GM21737 (cell line): ENCODE data around the gene SYNM.
"Not testable (repeated sequence)": the region's sequence is repeated elsewhere in the genome, so short reads cannot be mapped to it uniquely, and the experiment has no call there.

Source experiments
- ATAC-seq: cut with Tn5 transposase; IDR thresholded peaks from one replicate; pipeline ENCODE4 v1.9.1; 2021; ENCODE audit warnings: mild to moderate bottlenecking, moderate library complexity; ENCODE audit not compliant: unreplicated experiment

Gene SYNM

DNA sequence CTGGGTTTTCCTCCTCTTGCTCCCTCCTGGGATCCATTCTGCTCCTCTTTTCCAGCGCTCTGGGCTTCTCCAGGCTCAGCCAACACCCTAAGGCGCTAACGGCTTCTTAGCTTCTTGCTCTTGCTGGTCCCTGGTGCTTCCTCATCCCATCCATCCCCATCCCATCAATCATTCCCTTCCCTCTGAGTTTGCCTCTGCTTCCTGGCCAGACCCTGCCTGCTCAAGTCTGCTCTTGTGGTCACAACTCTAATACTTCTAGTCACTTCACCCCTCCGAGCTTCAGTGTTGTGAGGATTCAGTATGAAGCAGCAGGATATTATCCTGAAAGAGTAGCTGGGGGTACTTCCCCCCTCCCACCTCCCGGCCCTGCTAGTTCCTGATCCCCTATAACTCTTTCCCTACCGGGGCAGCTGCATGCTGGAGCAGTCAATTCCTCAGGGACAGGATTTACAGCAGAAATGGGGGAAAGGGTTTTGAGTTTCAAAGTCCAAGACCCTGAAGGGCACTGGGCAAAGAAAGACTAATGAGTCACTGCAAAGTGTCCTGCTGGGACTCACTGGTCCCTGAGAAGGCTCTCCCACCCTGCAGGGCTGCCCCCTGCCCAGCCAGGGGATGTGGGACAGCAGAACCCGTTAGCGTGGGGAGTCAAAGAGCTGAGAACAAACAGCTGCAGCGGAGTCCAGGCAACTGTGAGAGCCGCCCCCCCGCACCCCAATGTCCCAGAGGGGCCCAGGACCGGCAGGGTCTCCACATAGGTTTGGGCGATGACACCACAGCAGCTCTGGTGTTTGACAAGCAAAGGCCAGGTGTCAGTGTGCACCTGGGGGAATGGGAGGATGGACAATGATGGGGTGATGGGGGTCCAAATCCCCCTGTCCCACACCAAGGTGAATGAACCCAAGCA, 2.3 kb upstream of the SYNM start:
- ATAC-seq: no peak

DNA sequence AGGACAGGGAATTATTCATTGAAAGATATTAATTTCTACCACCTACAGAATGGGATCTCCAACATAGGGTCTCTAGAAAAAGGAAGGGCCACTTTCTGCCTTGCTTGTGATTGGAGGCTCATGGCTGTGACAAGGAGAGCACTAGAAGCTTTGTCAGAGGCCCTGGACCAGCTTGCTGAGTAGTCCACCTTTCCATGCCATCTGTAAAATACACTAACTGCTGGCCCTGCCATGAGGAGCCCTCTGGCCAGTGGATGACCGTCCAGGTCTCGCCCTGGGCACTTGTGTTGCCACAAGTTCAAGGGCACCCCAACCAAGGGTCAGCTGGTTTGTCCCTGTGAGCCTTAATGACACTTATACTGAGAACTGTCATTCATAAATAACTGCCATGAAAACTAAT, 1.6 kb upstream of the SYNM start:
- no peak for ATAC-seq

DNA sequence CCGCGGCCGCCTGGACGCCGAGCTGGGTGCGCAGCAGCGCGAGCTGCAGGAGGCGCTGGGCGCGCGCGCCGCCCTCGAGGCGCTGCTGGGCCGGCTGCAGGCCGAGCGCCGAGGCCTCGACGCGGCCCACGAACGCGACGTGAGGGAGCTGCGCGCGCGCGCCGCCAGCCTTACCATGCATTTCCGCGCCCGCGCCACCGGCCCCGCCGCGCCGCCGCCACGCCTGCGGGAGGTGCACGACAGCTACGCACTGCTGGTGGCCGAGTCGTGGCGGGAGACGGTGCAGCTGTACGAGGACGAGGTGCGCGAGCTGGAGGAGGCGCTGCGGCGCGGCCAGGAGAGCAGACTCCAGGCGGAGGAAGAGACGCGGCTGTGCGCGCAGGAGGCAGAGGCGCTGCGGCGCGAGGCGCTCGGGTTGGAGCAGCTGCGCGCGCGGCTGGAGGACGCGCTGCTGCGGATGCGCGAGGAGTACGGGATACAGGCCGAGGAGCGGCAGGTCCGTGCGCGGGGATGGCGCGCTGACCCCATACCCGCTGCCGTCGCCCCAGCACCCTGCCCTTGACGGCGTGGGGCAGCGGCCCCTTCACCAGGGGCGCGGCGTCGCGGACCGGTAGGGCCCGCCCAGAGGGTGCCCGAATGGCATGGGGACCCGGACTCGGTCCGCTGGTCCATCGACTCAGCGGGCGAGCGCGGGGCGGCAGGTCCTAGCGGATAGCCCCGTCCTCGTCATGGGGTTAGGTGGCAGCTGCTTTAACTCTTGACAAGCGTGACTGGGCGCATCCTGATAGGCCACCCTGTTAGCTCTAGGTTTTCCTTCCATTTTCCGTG, 848 bp downstream of the SYNM start:
- ATAC-seq: peak; percentile 45

DNA sequence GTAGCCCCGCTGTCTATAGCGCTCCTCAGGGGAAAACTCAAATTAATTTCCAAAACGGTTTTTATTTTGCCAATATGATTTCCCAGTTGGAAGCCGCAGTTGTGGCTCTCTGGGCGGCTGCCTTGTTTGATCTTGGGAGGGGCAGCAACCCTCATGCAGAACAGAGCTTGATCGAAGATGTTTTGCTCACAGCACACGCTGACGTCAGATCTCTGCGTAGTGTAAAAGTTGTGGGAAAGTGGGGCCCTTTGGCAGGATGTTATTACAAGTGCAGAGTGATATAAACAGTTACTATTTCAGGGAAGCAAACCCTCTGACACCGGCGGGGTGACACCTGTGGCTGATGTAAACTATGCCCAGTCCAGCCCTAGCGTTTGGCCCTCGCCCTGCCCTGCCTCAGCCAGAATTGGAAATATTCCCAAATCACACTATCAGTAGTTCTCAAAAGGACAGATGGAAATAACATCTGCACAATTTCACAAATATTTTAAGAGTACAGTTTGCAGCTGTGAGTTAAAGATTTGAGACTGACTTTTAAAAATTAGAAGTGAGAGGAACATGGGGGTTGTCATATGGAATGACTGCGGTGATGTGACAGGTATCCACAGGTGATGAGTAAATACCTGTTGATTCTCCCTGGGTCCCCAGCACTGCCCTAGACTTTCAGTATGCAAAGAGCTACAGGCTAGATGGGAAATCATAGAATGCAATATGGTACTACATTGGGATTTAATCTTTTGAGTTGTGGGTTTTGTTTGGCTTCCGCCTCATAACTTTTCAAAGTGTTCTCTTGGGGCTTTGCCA, 1.7 kb downstream of the SYNM start:
- no peak for ATAC-seq

DNA sequence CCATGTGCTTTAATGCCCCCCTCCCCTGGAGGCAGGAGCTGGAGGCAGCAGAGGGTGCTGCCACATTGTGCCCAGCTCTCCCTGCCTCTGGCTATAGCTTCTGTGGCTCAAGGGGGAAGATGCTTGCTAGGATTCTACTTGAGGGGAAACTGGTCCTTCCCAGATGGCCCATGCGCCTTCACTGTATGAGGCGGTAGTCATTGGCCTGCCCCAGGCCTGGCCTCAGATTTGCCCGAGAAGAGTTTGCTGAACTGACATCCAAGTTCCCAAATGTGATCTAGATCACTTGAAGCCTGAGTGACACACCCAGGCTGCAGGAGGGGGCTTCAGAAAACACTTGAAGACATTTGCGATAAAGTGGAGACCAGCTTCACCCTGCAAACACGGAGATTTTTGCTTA, 4.1 kb downstream of the SYNM start:
- ATAC-seq: no peak

DNA sequence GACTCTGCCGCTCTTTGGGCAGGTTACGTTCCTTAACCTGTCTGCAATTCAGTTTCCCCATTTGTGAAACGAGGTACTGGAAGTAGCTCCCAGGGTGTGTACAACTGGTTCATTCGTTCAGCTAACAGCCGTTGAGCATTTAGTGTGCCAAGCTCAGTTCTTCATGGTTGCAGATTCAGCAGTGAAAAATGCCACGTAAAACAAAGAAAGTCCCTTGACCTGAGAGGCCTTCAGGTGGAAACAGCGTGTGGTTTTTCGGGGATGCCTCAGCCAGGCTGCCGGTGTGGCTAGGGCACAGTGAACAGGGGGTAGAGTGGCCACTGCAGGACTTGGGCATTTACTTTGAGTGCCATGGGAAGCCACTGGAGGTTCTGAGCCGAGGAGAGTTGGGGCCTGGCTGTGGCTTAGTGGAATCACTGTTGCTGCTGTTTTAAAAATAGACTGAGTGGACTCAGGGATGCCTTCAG, 4.7 kb downstream of the SYNM start:
- ATAC-seq: no peak

DNA sequence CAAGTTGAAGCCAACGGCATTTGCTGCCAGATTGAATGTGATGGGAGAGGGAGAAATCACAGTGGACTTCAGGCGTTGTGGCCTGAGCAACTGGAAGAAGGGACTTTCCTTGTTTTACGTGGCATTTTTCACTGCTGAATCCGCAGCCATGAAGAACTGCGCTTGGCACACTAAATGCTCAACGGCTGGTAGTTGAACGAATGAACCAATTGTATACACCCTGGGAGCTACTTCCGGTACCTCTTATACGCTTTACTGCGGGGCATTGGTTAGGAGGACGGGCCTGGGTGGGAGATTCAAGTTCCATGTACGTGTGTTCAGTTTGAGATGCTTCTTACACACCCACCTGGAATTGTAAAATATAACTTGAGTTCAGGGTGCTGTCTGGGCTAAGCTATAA, 5.2 kb downstream of the SYNM start:
- ATAC-seq: no peak

DNA sequence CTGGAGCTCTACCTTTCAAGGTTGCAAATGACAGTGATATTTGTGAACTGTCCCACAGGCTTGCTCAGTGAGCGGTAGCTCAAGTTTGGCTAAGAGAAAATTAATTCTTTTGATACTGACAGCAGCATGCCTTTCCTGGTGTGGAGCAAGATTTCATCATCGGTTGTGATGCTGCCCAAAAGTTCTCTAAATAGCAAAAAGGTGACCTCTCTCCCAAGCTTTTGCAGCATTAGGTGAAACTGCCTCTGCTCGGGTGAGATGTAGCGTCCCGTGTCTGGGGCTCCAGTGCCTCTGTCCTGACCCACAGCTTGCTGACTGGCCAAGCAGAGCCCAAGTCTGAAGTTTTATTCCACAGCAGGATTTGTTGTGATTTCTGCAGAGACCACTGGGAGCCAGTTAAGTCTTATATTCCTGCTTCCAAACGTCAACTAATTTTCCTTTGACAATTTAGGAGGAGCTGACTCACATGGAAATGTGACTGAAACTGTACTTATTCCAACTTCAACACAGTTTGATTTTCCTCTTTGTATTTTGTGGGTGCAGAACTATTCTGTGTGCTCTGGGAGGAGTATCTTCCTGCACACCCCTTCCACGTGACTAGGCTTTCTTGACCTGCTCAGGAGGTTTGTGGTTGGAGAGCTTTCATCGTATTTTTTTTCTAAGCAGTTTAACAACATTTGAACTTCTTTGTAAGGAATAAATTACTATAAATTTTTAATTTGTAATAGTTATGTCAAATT, 5.9 kb downstream of the SYNM start:
- no peak for ATAC-seq

DNA sequence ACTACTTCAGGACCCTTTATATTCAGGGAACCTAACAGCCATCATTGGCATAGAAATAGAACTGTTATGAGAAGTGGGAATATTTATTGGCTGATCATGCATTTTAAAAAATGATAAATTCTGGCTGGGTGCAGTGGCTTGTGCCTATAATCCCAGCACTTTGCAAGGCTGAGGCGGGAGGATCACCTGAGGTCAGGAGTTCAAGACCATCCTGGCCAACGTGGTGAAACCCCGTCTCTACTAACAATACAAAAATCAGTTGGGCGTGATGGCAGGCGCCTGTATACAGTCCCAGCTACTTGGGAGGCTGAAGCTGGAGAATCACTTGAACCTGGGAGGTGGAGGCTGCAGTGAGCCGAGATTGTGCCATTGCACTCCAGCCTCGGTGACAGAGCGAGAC, 6.8 kb downstream of the SYNM start:
- ATAC-seq: not testable (repeated sequence)

DNA sequence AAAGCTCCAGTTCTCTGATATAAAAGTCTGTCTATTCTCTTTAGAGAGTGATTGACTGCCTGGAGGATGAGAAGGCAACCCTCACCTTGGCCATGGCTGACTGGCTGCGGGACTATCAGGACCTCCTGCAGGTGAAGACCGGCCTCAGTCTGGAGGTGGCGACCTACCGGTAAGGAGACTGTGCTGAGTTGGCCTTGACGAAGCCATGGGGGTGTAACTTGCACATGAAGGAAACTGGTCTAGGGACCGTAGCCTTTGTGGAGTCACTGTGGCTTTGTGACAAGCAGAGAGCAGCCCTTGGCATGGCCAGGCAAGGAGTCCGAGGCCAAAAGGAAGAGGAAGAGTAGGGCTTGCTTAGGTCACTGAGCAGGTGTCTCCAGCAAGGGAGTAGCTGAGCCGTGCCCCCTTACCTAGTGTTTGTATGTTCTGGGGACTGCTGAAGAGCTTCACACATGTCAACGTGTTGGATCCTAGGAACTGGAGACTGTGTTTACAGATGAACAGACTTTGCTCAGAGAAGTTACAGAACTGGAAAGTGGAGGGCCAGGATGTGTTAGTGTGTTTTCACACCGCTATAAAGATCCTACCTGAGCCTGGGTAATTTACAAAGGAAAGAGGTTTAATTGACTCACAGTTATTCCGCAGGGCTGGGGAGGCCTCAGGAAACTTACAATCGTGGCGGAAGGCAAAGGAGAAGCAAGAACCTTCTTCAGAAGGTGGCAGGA, 8.8 kb downstream of the SYNM start:
- ATAC-seq: no peak

DNA sequence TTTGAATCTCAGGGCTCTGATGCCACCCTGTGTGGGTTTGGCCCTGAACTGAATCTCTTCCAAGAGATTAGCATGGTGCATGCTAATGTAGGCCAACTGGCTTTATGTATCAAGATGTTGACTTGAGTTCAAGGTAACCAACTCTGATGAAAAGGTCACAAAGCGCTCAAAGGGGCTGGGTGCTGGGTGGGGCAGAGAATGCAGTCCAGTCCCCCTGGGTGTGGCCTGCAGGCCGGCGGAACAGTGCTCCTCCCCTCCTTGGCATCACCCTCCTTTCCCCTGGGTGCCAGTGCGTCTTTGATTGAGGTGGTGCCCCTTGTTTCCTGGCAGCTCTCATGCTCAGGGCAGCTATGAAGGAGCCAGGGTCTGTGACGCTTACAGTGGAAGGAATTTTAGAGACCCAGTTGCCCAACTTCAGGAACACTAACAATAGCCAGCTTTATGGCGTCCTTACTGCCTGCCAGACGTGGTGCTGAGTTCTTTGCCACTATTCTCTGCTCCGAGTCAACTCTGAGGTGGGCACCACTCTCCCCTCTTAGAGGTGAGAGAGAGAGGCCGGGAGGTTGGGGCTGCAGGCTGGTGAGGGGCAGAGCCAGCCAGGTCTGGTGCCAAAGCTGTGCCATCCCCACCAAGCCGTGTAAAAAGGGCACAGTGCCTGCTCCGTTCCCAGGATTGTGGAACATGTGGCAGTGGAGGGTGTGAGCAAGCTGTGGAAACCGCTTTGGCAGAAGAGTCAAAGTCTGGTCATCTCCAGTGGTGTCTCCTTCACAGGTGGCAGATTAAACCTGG, 9.8 kb downstream of the SYNM start:
- no peak for ATAC-seq

DNA sequence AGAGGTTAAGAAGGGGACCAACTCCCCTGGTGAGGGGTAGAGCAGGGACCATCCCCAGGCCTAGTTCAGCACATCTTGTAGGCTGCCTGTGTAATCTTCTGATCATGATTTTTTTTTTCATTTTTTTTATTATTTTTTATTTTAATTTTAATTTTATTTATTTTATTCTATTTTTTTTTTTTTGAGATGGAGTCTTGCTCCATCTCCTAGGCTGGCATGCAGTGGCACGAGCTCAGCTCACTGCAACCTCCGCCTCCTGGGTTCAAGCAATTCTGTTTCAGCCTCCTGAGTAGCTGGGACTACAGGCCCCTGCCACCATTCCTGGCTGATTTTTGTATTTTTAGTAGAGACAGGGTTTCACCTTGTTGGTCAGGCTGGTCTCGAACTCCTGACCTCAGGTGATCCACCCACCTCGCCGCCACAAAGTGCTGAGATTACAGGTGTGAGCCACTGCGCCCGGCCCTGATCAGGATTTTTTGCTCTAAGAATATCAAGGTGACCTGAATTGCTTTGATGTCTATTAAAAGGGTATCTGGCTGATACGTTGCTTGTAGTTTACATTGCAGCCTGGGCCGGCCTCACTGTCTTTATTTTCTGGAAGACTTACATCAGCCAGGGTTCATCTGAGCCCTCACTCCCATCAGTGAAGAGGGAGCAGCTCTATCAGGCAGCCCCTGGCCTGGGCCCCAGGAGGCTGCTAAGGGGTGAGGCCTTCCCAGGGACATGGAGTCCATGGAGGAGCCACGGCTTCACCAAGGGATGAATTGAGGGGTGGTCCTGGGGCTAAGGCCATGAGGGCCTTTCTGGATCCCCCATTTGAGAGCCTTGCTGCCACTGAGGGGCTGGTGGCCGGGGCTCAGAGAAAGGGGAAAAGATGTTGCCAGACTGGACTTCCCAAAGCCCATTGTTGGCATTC, 10.7 kb downstream of the SYNM start:
- no peak for ATAC-seq

DNA sequence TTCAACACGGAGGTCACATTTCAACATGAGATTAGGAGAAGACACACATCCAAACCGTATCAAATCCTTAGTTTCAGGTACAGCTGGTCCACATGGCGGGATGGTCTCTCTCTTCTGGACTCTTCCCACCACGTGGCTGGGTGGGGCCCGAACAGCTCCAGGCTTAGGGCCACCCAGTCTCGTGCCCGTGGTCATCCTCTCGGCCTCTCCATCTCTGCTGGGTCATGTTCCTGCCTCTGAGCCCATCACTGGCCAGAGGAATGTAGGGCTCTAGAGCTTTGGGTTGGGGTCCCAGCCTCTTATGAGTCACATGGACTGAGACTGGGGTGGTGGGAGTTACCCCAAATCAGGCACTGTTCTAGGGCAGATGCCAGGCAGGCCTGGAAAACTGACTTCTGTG, 12.2 kb downstream of the SYNM start:
- no peak for ATAC-seq

DNA sequence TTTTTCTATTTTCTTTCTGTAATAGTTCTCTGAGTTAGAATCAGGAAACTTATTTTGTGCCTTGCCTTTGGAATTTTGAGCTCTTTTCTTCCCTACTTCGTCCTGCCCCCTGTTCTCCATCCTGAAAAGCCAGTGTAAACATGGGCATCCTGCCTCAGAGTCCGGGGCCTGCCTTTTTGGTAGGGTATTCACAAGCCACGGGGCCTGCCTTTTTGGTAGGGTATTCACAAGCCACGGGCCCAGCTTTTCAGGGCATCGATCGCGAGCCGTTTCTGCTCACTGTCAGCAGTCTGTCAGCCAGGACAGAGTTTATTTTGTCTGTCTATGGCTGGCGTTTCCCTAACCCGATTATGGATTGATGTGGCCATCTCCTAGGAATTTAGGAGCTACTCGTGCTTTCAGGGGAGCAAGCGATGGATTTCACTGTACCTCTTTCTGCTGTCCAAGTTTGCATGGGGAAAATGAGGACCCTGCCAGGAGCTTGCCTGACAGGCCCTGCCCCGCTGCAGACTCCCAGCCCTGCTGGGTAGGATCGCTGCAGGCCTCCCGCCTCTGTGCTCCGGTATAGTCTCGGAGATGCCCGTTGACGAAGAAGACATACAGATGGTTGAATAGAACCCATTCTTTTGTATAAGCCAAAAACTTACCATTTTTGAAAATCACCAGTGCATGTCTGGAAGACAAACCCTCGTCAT, 12.8 kb downstream of the SYNM start:
- ATAC-seq: no peak

DNA sequence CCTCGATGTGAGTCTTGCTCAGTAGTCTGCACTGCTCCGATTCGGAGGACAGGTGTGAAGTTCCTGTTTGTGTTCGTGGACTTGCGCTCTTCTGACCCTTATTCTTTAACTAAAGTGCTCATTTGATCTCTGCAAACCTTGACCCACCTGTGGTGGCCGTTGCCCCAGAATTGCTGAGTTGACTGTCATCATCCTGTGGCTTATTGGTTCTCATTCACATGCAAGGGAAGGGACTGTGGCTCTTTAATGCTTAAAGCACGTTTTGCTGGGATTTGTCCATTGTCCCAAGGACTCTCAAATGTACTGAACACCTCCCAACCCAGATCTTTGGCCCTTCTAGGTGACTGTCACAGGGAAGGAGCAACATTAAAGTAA, 13.4 kb downstream of the SYNM start:
- no peak for ATAC-seq

DNA sequence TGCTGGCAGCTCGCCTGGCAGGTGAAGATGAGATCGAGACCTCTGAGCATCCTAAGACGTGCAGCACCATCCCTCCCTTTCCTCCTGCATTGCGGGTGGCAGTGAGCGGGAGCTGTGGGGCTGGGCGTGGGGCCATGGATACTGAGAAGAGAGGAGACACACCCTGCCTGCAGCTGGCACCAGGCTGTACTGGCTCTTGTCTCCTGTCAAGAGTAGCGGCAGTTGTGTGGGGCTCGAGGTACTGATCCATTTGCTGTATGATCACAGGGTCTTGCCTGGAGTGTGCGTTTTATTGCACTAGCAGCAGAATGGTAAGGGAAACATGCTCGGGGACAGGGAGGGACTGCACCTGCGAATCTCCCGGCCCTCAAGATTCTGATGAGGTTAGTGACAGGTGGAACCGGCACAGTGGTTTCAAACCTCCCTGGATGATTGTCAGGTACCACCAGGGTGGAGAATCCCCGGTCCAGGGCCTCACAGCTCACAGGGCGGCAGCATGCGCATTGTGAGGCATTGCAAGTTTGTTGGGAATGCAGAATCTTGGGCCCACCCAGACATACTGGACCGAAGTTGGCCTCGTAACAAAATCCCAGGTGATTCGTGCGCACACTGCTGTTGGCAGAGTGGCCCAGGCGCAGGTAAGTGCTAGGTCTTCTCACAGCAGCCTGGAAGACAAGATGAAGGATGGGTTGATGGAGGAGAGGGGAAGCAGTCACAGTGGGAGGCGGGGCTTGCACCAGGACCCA, 14.1 kb downstream of the SYNM start:
- ATAC-seq: no peak
